ENCODE results near the gene SLC26A5.

DNA sequence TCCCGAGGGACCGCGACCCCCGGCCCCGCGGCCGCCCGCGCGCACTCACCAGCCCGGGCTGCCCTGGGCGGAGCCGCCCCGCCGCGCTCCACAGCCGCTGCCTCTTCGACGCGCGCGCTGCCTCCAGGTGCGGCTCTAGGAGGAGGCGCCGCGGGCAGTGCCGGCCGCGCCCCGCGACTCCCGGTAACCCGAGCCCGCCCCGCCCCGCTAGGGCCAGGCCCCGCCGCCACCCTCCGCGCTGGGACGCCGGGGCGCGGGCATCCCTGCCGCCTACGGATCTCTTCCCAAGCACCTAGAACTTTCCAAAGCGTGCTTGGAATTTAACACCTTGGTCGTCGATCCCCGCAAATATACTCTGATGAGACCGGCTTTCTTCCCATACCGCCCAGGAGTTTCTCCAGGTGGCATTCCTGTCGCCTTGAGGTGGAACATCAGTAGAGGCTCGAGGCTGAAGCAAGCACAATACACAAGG lies at the start of gene SLC26A5:
- TF ChIP-seq, protein P1, sequence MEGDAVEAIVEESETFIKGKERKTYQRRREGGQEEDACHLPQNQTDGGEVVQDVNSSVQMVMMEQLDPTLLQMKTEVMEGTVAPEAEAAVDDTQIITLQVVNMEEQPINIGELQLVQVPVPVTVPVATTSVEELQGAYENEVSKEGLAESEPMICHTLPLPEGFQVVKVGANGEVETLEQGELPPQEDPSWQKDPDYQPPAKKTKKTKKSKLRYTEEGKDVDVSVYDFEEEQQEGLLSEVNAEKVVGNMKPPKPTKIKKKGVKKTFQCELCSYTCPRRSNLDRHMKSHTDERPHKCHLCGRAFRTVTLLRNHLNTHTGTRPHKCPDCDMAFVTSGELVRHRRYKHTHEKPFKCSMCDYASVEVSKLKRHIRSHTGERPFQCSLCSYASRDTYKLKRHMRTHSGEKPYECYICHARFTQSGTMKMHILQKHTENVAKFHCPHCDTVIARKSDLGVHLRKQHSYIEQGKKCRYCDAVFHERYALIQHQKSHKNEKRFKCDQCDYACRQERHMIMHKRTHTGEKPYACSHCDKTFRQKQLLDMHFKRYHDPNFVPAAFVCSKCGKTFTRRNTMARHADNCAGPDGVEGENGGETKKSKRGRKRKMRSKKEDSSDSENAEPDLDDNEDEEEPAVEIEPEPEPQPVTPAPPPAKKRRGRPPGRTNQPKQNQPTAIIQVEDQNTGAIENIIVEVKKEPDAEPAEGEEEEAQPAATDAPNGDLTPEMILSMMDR (conservative IDR thresholded peaks at IDR 0.05) = no peak
- no peak for TF ChIP-seq ZFX (IDR thresholded peaks at IDR 0.05)
